Left colon (tissue), 2 donors: ENCODE measurements around the gene HBD. TPM values are rescaled to one million over a fixed set of nuclear protein-coding genes. Genes with fewer than 3 reads are reported as not detected.

ENCODE experiments used
- ATAC-seq: fragments of 200-7000 bp; cut with Tn5 transposase; one replicate; pipeline ENCODE4 v1.9.1; 2020; ENCODE audit warnings: mild to moderate bottlenecking, moderate library complexity
- DNase-seq, 2 donors: peaks; one replicate each; pipeline ENCODE4 v3.0.0-alpha.2; 2020
- intact Hi-C, 2 donors: fragments of 100-400 bp; cut with DNase I in 1 of 2; cut with micrococcal nuclease in 1 of 2; formaldehyde crosslinking; loops; one replicate each; pipeline versions ENCODE4 v1.11.2 to v1.14.0; 2022; cut with DNase I, micrococcal nuclease
- long read RNA-seq: library from polyadenylated mRNA; unstranded; transcript quantifications from one replicate; pipeline ENCODE4 v2.0.0, GENCODE V29; 2021
- total RNA-seq, 2 donors: library from RNA; stranded (reverse); fragmentation: NEBNext Ultra II Directional; extraction: Animal tissue kit (Norgen Biotek cat#: 25700); gene quantifications; one replicate each; pipeline ENCODE4 v1.2.1, GENCODE V29; 2021
- donor health status: DM: no; HTN: no; CAD: no.
- donor health status: DM: yes; HTN: yes; CAD: no.

Gene HBD
- not detected for total RNA-seq
- long read RNA-seq = 0 reads

GRCh38 chr11:5234381-5234834, at the start of gene HBD:
Gene HBD (minus strand): TSS chr11:5234483. CDS start chr11:5234433, 50 bp downstream.
- ATAC-seq = no peak
- DNase-seq = no peak

DNA sequence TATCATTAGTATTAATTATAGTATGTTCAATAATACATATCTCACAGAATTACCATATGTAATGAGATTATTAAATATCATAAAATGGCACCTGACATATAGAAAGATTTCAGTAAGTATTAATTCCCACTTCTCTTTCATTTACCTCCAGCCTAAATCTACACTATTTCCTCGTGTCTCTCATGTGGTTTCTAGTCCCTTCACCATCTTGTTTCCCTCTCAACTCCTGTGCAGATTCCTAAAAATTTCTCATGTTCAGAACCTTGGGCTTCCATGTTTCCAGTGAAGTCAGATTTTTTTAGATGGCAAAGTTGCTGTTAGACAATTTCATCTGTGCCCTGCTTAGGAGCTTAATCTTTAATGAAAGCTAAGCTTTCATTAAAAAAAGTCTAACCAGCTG, 49.6 kb upstream of the HBD start:
- ATAC-seq (no peak), DNase-seq (no peak)
- intact Hi-C loops = no loop called here

More at GRCh38 chr11:5234381-5234834, at the start of gene HBD:
- intact Hi-C loops = no loop called here

- intact Hi-C loops = no loop called here
- no peak for ATAC-seq
- no peak for DNase-seq
Observed at GRCh38 chr11:5283086-5283485, 48.8 kb upstream of the HBD start.

- ATAC-seq (no peak), DNase-seq (no peak)
- intact Hi-C loops = no loop called here
Observed at GRCh38 chr11:5282628-5283027, 48.3 kb upstream of the HBD start.

- DNase-seq (no peak), ATAC-seq (no peak)
- intact Hi-C loops = no loop called here
Observed at GRCh38 chr11:5281596-5281995, 47.3 kb upstream of the HBD start.

GRCh38 chr11:5280582-5281102, 46.4 kb upstream of the HBD start:
- ATAC-seq (no peak), DNase-seq (no peak)
- intact Hi-C loops = no loop called here

DNA sequence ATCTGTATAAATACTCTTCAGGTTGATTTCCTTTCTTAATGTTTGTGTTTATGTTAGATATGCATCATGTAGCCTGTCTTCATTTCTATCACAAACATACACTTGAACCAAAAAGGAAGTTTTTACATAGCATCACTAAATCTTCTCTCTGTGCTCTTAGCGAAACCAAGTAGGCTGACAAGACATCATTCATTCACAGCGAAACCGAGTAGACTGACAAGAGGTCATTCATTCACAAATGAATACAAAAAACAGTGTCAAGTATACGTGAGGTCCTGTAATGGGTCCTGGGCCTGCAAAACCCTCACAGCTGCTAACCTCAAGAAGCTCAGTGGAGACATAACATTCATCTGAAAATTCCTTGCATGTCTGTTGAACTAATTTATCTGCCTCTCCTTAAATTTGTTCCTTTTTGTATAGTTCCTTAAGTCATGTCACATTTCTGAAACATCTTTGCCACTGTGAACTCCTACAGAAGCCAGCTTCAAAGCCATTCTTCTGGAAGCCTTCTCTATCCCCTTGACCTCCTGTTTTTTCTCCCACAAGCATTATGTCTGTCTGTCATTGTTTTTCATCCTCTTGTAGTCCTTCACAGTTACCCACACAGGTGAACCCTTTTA, 45.3 kb upstream of the HBD start:
- intact Hi-C loops = no loop called here
- DNase-seq (no peak), ATAC-seq (no peak)

- no peak for DNase-seq
- ATAC-seq = no peak
- intact Hi-C loops = no loop called here
Observed at GRCh38 chr11:5277807-5278382, 43.6 kb upstream of the HBD start.

- ATAC-seq = no peak
- intact Hi-C loops = no loop called here
- DNase-seq = no peak
Observed at GRCh38 chr11:5276697-5277096, 42.4 kb upstream of the HBD start.

DNA sequence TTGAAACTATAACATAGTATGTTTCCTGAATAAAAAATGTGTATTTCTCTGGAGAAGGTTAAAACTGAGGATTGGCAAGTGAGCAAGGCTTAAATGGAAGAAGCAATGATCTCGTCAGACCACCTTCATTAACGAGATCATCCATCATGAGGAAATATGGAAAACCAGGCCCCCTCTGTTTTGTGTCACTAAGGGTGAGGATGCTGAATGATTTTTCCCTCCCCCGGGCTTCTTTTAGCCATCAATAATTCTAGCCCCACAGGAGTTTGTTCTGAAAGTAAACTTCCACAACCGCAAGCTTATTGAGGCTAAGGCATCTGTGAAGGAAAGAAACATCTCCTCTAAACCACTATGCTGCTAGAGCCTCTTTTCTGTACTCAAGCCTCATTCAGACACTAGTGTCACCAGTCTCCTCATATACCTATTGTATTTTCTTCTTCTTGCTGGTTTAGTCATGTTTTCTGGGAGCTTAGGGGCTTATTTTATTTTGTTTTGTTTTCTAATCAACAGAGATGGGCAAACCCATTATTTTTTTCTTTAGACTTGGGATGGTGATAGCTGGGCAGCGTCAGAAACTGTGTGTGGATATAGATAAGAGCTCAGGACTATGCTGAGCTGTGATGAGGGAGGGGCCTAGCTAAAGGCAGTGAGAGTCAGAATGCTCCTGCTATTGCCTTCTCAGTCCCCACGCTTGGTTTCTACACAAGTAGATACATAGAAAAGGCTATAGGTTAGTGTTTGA, 41.3 kb upstream of the HBD start:
- no peak for ATAC-seq
- no peak for DNase-seq
- intact Hi-C loops = no loop called here

- DNase-seq (no peak), ATAC-seq (no peak)
- intact Hi-C loops = no loop called here
Observed at GRCh38 chr11:5274395-5274794, 40.1 kb upstream of the HBD start.

DNA sequence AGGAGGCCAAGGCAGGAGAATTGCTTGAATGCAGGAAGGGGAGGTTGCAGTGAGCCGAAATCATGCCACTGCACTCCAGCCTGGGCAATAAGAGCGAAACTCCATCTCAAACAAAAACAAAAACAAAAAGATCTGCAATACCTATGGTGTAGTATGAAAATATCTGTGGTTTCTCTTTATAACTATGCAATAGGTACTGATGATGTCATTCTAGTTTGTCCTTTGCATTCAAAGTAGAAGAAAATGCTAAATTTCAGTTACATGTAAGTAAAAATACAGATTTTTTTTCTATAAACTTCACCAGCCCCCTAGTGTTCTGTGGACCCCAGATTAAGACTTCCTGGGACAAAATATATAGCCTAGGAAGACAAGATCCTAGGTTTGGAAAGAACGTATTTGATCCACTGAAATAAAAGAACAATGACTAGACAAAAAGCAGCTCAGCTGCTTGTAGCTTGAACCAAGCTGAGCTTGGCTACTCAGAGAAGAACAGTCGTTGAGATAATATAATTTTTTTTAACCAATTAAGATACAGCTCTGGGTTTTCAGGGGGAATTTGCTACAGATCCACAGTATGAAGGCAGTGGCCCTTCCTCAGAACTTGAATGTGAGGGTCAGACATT, 38.2 kb upstream of the HBD start:
- no peak for DNase-seq
- intact Hi-C loops = no loop called here
- ATAC-seq = no peak

- no peak for ATAC-seq
- no peak for DNase-seq
- intact Hi-C loops = no loop called here
Observed at GRCh38 chr11:5269715-5270147, 35.4 kb upstream of the HBD start, which contains the start of gene HBE1. Gene HBE1 (minus strand): TSS chr11:5269945. CDS start chr11:5269890, 55 bp downstream.

DNA sequence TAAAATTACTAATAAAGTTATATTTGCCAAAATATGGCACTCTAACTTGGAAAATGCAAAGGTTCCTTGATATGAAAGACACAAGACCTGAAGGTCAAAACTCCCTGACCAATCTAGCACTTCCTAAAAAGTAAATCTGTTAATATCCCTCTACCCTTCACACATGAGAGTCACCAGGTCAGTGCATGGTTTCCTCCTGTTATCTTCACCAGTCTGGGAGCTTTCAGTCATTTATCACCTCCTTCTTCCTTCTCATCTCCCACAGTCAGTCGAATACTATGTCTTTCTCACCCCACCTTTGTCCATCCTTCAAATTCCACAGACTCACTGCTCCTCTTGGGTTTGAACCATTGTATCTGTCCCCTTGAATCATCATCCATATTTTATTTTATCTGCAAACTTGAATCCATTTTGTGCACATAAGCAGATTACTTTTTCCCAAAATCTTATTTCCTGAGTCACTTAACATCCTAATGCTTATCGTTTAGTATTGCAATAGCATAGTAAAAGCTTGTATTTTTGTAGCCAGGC, 32.8 kb upstream of the HBD start:
- DNase-seq (no peak), ATAC-seq (no peak)
- intact Hi-C loops = no loop called here

GRCh38 chr11:5266609-5267008, 32.3 kb upstream of the HBD start:
- intact Hi-C loops = no loop called here
- DNase-seq = no peak
- no peak for ATAC-seq

DNA sequence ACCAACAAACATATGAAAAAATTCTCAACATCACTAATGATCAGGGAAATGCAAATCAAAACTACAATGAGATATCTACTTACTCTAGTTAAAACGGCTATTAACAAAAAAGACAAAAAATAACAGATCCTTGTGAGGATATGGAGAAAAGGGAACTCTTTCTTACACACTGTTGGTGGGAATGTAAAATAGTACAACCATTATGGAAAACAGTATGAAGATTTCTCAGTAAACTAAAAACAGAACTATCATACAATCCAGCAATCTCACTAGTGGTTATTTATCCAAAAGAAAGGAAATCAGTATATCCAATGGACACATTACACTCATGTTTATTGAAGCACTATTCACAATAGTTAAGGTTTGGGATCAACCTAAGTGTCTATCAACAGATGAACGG, 31.5 kb upstream of the HBD start:
- intact Hi-C loops = no loop called here
- DNase-seq (no peak), ATAC-seq (no peak)

- ATAC-seq = no peak
- intact Hi-C loops = no loop called here
- no peak for DNase-seq
Observed at GRCh38 chr11:5258543-5259262, 24.4 kb upstream of the HBD start.

DNA sequence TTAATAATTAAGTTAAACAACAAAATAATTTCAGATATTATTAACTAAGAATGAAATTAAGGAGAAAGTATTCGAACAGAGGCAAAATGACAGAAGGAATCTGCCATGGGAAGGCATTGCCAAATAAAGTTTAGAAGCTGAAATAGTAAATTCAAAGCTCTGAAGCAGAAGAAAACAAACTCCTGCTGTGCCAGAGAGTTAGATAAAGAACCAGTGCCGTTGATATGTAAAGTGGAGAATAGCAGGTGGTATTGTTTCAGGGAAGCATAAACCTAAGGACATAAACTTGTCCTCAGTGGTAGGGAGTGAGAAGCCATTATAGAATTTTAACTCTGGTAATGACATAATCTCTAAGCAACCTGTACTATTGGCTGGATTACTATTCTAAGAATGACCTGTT, 23.0 kb upstream of the HBD start:
- DNase-seq (no peak), ATAC-seq (no peak)
- intact Hi-C loops = no loop called here
